Activated T-helper 9 cell treated with anti-CD3 and anti-CD28 coated beads, Interleukin-2, amount 50 U/mL, for 16 hours (primary cell): ENCODE data around the gene MACROD2.

Experiments used
- DNase-seq: peaks from one replicate; pipeline ENCODE4 v3.0.0-alpha.2; 2020; ENCODE audit warnings: low read depth

Gene MACROD2

GRCh38 chr20:14647016-14647415, 651.7 kb downstream of the MACROD2 start:
- no peak for DNase-seq

DNA sequence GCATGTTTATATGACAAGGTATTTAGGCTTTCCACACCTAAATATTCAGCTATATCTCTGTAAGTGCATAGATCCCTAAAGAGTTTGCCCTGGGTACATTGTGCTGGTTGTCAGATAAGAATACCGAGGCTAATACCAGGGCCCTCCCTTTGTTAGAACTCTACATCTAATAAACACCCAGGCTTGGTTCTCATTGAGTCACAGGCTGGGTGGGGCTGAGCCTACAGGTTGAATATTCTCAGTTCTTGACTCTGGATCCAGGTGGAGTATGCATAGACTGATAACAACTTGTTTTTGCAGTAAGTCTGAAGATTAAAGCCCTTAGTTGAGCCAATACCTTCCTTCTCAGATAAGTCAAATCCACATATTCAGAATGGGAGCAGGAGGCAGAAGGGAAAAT, 654.3 kb downstream of the MACROD2 start:
- no peak for DNase-seq

DNA sequence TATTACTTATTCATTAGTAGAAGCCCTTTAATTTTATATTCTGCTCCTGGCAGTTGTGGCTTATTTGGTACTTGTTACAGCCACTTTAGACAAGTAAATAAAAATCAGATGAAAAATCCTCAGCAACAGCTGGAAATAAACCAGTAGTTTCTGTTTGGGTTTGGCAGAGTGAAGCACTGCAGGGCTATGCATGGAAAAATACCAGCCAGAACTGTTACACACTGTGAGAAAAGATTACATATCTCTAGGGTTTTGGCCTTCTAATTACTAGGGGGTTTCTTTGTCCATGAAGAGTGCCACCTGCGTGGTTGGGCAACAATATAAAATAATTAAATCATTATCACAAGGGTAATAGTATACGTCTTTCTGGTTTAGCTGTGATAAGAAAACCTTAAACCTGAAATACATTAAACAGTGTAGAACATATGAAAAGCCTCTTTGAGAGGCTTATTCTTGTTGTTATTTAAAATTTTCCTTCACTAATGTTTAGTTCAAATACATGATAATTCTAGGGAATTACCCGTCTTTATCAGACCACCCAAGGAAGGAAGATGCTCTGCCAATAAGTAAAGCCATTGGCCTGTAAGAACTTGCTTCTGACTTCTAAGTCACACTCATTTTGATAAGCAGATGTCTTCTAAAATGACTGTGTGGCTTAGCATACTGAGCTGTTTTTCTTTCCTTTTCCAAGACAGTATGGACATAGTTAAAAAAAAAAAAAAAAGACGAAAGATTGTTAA, 662.1 kb downstream of the MACROD2 start:
- DNase-seq = no peak

DNA sequence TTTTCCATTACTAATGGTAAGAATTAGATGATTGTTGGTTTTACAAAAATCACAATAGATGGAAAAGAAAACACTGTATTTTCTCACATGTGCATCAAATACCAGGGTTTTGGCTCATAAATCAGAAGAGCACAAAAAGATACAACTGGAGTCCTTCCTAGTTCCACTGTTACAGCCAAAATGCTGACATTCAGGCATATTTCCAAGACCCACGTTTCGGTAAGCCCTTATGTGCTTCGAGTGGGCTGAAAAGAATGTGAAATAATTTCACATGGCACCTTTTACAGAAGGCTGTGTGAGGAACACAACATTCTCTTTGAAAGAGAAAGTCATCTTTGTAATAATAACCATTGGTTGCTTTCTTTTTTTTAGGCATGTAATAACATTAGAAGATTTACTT, 668.8 kb downstream of the MACROD2 start:
- DNase-seq = no peak

DNA sequence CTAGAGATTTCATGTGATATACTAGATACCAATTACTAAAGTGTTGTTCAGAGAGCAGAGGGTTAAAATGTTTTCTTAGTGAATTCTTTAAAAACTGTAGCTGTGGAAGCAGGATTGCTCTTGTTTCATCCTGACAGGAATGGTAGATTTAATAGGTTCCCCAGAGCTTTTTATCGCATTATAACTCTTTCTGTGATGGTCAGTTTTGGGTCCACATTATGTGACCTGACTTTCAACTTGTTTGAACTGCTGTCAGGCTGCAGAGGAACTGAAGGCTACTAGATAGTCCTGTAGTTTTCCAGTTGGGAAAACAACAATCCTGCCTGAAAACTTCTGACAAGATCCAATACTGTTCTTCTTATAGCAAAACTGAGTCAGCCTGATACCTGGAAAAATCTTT, 671.4 kb downstream of the MACROD2 start:
- DNase-seq = no peak

GRCh38 chr20:14667226-14667625, 671.9 kb downstream of the MACROD2 start:
- no peak for DNase-seq

- no peak for DNase-seq
These were observed 676.8 kb downstream of the MACROD2 start for GRCh38 chr20:14672066-14672465.

- DNase-seq = no peak
These were observed 677.8 kb downstream of the MACROD2 start for GRCh38 chr20:14673164-14673563.

DNA sequence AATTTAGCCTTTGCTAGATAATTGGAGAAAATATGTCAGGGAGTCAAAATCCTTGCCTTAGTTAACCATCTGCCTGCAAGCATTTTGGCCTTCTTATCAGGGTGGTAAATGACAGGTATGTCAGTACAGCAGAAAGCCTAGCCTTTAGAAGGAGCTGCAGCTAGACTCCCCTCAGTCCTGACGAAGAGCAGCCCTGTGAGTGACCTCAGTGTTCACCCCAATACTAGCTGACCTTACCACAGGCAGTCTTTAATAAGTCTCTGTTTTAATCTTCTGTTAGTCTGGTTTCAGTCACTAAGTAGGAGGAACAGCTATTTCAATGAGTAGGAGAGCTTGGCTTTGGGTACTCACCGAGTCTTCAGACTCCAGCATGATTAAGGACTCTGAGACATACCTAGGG, 682.1 kb downstream of the MACROD2 start:
- no peak for DNase-seq

- no peak for DNase-seq
These were observed 689.9 kb downstream of the MACROD2 start for GRCh38 chr20:14685183-14685582.

DNA sequence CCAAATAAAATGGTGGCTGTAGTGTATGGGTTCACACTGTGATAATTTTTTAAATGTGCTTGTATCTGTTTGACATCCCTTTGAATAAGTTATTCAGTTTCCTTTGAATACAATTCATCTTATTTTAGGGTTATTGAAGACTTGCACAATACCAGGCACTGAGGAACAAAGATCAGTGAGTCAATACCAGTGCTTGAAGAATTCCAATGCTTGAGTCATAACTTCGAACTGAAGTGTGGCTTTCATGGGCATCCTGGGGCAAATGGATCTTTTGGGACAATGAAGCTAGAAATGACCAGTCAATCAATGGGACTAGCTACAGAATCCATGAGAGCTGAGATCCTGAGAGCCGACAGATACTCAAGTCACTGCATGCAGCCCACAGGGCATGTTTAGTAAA, 692.0 kb downstream of the MACROD2 start:
- DNase-seq = no peak

- no peak for DNase-seq
These were observed 692.7 kb downstream of the MACROD2 start for GRCh38 chr20:14688005-14688404.

DNA sequence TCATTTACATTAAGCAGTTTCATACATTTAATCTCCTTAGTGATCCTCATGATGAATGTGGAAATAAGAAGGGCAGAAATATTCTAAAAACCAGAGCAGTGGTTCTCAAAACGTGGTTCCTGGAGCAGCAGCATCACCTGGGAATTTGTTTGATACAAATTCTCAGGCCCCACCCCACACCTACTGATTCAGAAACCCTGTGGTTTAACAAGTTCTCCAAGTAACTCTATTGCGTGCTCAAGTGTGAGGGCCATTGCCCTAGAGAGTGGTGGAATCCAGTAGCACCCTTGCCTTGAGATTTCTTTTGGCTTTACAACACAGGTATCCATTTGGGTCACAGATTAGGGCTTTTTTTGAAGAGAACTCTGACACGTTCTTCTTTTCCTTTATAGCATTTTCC, 696.7 kb downstream of the MACROD2 start:
- no peak for DNase-seq

- no peak for DNase-seq
These were observed 701.2 kb downstream of the MACROD2 start for GRCh38 chr20:14696478-14696877.

DNA sequence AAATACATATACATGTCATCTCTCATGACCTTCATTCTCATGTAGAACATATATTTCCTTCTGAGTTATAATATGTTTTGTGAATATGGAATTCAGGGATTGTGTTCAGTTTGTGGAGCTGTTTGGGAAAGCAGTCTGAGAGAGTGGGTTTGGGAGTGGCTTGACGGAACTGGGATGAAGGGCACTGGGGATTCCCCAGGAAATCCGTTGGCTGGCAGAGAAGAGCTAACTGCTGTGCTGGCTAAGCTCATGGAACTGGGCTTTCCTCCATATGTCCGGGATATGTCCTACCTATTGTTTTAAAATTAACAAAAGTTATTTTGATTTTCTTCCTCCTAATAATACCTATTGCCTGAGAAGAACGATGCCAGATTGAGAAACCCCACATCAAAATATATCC, 701.6 kb downstream of the MACROD2 start:
- DNase-seq = no peak

DNA sequence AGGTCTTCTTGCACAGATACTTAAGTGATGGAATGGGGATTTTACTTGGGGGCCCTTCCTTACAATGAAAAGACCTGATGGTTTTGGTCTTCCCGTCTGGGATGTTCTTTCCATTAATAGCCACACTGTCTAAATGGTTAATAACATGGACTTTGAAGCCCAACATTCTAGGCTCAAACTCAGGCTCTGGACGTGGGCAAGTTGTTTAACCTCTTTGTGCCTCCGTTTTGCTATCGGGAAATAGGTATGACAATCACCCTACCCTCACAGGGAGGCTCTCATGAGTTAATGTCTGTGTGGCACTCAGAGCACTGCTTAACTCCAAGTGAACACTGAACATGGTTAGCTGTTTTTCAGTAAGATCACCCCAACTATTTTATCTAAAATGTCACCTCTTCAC, 702.8 kb downstream of the MACROD2 start:
- no peak for DNase-seq

DNA sequence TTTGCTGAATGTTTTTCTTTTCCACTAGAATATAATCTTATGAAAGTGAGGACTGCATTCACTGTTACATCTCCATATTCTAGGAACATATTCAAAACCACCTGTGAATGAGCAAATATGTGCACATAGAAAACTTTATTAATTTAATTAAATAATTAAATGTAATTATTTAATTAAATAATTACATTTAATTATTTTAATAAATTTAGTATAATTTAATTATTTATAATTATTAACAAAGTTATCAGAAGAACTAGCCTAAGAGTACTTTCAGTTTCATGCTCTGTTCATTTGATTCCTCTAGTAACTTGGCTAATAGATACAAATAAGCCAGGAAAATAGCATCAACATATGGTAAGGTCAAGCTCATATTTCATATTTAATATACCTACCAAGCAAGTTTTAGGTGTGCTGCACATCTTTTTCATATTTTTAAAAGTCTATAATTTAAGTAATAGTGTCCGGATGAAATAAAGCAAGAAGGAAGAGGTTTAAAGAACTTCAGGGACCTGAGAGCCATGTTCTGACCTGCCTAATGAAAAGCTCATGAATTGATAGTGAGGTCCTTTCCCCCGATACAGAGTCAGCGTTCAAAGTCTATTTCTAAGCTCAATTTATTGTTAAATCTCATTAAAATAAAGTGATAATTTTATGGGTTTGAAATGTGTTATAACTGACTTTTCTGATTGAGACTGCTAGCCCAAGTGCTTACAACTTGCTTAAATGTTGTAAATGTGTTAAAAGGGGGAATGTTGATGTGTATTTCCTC, 703.5 kb downstream of the MACROD2 start:
- DNase-seq = no peak

DNA sequence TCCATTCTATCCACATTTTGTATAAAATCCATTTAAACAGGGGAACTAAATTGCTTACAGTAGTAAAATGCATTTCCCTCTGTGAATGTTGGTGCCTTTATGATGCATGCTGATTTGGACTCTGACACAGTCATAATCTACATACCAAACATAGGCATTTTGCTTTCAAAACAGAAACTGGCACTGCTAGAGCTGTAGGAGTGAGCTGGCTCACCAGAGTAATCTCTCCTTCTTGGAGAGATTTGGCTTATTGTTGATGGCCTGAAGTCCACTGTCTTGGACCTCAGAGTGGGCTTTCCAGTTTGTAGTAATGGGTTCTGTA, 705.3 kb downstream of the MACROD2 start:
- DNase-seq = no peak

- no peak for DNase-seq
These were observed 706.0 kb downstream of the MACROD2 start for GRCh38 chr20:14701326-14701725.

DNA sequence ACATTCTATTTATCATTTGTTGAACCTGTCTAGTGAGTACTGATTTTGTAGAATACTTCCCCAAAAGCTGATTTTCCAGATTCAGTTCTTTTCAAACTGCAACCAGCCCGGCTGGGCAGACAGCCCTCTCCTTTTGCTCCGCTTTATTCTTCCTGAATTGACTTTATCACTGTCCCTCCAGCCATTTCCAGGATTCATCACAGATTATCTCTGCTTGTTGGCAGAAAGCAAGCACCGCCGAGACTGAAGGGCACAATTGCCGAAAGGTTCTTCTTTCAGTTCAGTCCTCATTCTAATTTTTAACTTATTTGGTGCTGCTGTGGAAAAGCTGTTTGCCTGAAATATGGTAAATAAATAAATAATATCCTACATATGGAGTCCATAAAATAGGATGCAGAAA, 711.2 kb downstream of the MACROD2 start:
- DNase-seq = no peak

- DNase-seq = no peak
These were observed 711.8 kb downstream of the MACROD2 start for GRCh38 chr20:14707026-14707680.

- no peak for DNase-seq
These were observed 712.7 kb downstream of the MACROD2 start for GRCh38 chr20:14707865-14708596.

DNA sequence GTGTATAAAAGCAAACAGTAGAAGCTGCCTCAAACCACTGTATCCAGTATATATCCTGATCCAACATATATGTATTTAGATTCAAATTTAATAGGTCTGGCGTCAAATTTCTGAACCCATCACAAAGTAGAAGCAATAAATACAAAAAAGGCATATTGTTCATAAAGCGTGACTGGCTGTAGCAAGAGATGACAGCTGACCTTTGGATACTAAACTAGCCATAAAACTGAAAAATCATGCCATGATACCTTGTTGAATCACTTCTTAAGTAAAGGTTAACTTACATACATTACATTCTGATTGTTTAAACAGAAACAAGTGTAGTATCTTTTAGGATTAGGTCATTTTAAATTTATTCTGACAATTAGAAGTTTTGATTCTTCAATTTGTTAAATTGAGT, 714.1 kb downstream of the MACROD2 start:
- no peak for DNase-seq
